GM12892 (cell line): ENCODE data around the gene SIVA1.
"Not testable (repeated sequence)": the region's sequence is repeated elsewhere in the genome, so short reads cannot be mapped to it uniquely, and the experiment has no call there.

ENCODE experiments used
- POLR2A ChIP-seq: IDR thresholded peaks from 2 replicates; pipeline ENCODE4 v1.6.1; 2011; ENCODE audit warnings: low read depth, low read length, control low read depth
- POLR2AphosphoS5 ChIP-seq: IDR thresholded peaks from 2 replicates; pipeline ENCODE4 v1.6.1; 2011; ENCODE audit warnings: low read depth, low read length, control low read depth
- TAF1 ChIP-seq: IDR thresholded peaks from 2 replicates; pipeline ENCODE4 v1.6.1; 2011; ENCODE audit warnings: low read depth, mild to moderate bottlenecking, control low read depth, low read length, borderline replicate concordance

- not testable (repeated sequence) for TF ChIP-seq POLR2AphosphoS5, TAF1, POLR2A
These were observed 23.6 kb upstream of the SIVA1 start for GRCh38 chr14:104729176-104729834.
